HG03571 (cell line): ENCODE data around the gene ROBO2.

Source experiments
- ATAC-seq: cut with Tn5 transposase; IDR thresholded peaks from one replicate; pipeline ENCODE4 v1.9.1; 2021; ENCODE audit not compliant: unreplicated experiment

ROBO2 gene

GRCh38 chr3:77464111-77464688, 424.3 kb downstream of the ROBO2 start:
- no peak for ATAC-seq

GRCh38 chr3:77466562-77467115, 426.7 kb downstream of the ROBO2 start:
- no peak for ATAC-seq

GRCh38 chr3:77467702-77468625, 428.1 kb downstream of the ROBO2 start:
- no peak for ATAC-seq

GRCh38 chr3:77468626-77469020, 428.7 kb downstream of the ROBO2 start:
- no peak for ATAC-seq

- no peak for ATAC-seq
These were observed 435.6 kb downstream of the ROBO2 start for GRCh38 chr3:77475507-77475906.

- ATAC-seq: no peak
These were observed 439.1 kb downstream of the ROBO2 start for GRCh38 chr3:77479021-77479420.

- no peak for ATAC-seq
These were observed 449.3 kb downstream of the ROBO2 start for GRCh38 chr3:77489216-77489615.

GRCh38 chr3:77491961-77492360, 452.1 kb downstream of the ROBO2 start:
- no peak for ATAC-seq

- no peak for ATAC-seq
These were observed 460.8 kb downstream of the ROBO2 start for GRCh38 chr3:77500721-77501120.

- ATAC-seq: no peak
These were observed 466.5 kb downstream of the ROBO2 start for GRCh38 chr3:77506384-77506783.

- no peak for ATAC-seq
These were observed 473.6 kb downstream of the ROBO2 start for GRCh38 chr3:77513542-77513941.

- ATAC-seq: no peak
These were observed 474.9 kb downstream of the ROBO2 start for GRCh38 chr3:77514766-77515165.

GRCh38 chr3:77524463-77524862, 484.6 kb downstream of the ROBO2 start:
- no peak for ATAC-seq

GRCh38 chr3:77524946-77525682, 485.2 kb downstream of the ROBO2 start:
- ATAC-seq: no peak

GRCh38 chr3:77526573-77527113, 486.7 kb downstream of the ROBO2 start:
- no peak for ATAC-seq

GRCh38 chr3:77529522-77529921, 489.6 kb downstream of the ROBO2 start:
- ATAC-seq: no peak

- no peak for ATAC-seq
These were observed 491.0 kb downstream of the ROBO2 start for GRCh38 chr3:77530870-77531269.

- no peak for ATAC-seq
These were observed 495.2 kb downstream of the ROBO2 start for GRCh38 chr3:77535116-77535515.

- ATAC-seq: no peak
These were observed 496.3 kb downstream of the ROBO2 start for GRCh38 chr3:77536038-77536775.

- no peak for ATAC-seq
These were observed 499.1 kb downstream of the ROBO2 start for GRCh38 chr3:77539014-77539413.
